ENCODE results near the gene TMEM52. TPM values are rescaled to one million over a fixed set of nuclear protein-coding genes. Genes with fewer than 3 reads are reported as not detected.

The TMEM52 gene
- total RNA-seq, 2 donors from 2014 or later = 7.8 to 43.3 TPM

GRCh38 chr1:1941211-1941841, 22.2 kb upstream of the TMEM52 start:
- Histone ChIP-seq H3K36me3 (no peaks in the 10 kb centered on the region), H3K27me3 (replicated peaks; ENCODE audit: insufficient read depth) (no peaks in the 10 kb centered on the region), H3K9me3 (no peaks in the 10 kb centered on the region), H3K4me1 (replicated peaks) (no peaks in the 10 kb centered on the region), H3K4me3 (no peak overlapping the region), H3K27ac (no peak overlapping the region)
- TF ChIP-seq POLR2A (IDR thresholded peaks at IDR 0.05) = no peak
- WGBS = 78% methylated on average over 19 of the region's 19 CpGs
- DNase-seq (ENCODE audit: low spot score) = no peak
- intact Hi-C loops (cut with DNase I) = no loop called here

- no peaks in the 10 kb centered on the region for H3K4me1 ChIP-seq (replicated peaks)
- TF ChIP-seq POLR2AphosphoS5 (IDR thresholded peaks at IDR 0.05) = no peak
- no peak for TF ChIP-seq POLR2A (IDR thresholded peaks at IDR 0.05)
- no peak for TF ChIP-seq CTCF (IDR thresholded peaks at IDR 0.05)
- 84% methylated on average over 12 of the region's 12 CpGs for WGBS
- no peak overlapping the region for H3K27ac ChIP-seq
- DNase-seq (ENCODE audit: low spot score) = no peak
- H3K27me3 ChIP-seq (replicated peaks; ENCODE audit: insufficient read depth) = no peaks in the 10 kb centered on the region
- intact Hi-C loops (cut with DNase I) = no loop called here
- no peak overlapping the region for H3K4me3 ChIP-seq
- H3K9me3 ChIP-seq = no peaks in the 10 kb centered on the region
- H3K36me3 ChIP-seq = no peaks in the 10 kb centered on the region
These were observed 21.0 kb upstream of the TMEM52 start for GRCh38 chr1:1940123-1940425.

- TF ChIP-seq POLR2A (IDR thresholded peaks at IDR 0.05) (no peak), CTCF (IDR thresholded peaks at IDR 0.05) (no peak), POLR2AphosphoS5 (IDR thresholded peaks at IDR 0.05) (no peak)
- intact Hi-C loops (cut with DNase I) = no loop called here
These were observed 20.4 kb upstream of the TMEM52 start for GRCh38 chr1:1939296-1940122.

GRCh38 chr1:1938613-1939295, 19.7 kb upstream of the TMEM52 start:
- no peak for DNase-seq (ENCODE audit: low spot score)
- Histone ChIP-seq H3K36me3 (no peaks in the 10 kb centered on the region), H3K4me3 (no peak overlapping the region), H3K27ac (no peak overlapping the region), H3K9me3 (no peaks in the 10 kb centered on the region), H3K4me1 (replicated peaks) (no peaks in the 10 kb centered on the region), H3K27me3 (replicated peaks; ENCODE audit: insufficient read depth) (no peaks in the 10 kb centered on the region)
- intact Hi-C loops (cut with DNase I) = no loop called here
- TF ChIP-seq CTCF (IDR thresholded peaks at IDR 0.05) (no peak), POLR2AphosphoS5 (IDR thresholded peaks at IDR 0.05) (no peak)
- 82% methylated on average over 24 of the region's 24 CpGs for WGBS

More at GRCh38 chr1:1939296-1940122, 20.4 kb upstream of the TMEM52 start:
- WGBS = 85% methylated on average over 28 of the region's 28 CpGs
- Histone ChIP-seq H3K27me3 (replicated peaks; ENCODE audit: insufficient read depth) (no peaks in the 10 kb centered on the region), H3K27ac (no peak overlapping the region), H3K9me3 (no peaks in the 10 kb centered on the region), H3K4me3 (no peak overlapping the region), H3K4me1 (replicated peaks) (no peaks in the 10 kb centered on the region), H3K36me3 (no peaks in the 10 kb centered on the region)
- DNase-seq (ENCODE audit: low spot score) = no peak

- Histone ChIP-seq H3K36me3 (no peaks in the 10 kb centered on the region), H3K9me3 (no peaks in the 10 kb centered on the region), H3K4me3 (no peak overlapping the region), H3K4me1 (replicated peaks) (no peaks in the 10 kb centered on the region), H3K27ac (no peak overlapping the region), H3K27me3 (replicated peaks; ENCODE audit: insufficient read depth) (no peaks in the 10 kb centered on the region)
- TF ChIP-seq POLR2AphosphoS5 (IDR thresholded peaks at IDR 0.05) (no peak), POLR2A (IDR thresholded peaks at IDR 0.05) (no peak), CTCF (IDR thresholded peaks at IDR 0.05) (no peak)
- no peak for DNase-seq (ENCODE audit: low spot score)
- intact Hi-C loops (cut with DNase I) = no loop called here
- WGBS = 75% methylated on average over 6 of the region's 6 CpGs
These were observed 19.1 kb upstream of the TMEM52 start for GRCh38 chr1:1938276-1938573.

Data from prostate gland (tissue), 2 donors.